HuH-7.5 (cell line): Measurements from ENCODE around the gene PCDH19.

ENCODE experiments used
- DNase-seq: peaks from one replicate; pipeline ENCODE4 v3.0.0; 2011; ENCODE audit warnings: low spot score

PCDH19 gene

DNA sequence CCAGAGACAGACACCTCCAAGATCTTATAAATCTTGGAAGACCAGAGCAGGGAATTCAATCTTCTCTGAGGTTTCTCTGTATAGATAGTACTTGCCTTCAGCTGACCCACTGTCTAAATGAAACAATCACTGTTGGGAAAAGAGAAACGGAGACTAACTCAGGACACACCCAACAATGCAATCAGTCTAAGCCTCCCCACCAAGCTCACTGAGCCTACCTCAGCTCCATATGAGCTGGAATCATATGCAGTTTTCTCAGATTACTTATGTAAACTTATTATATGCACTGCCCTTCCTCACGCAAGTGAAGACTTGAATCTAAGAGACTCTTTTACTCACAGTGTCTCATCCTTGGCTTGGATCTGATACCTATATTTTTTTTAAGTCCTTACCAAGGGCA lies 110.5 kb downstream of the PCDH19 start:
- DNase-seq: no peak

DNA sequence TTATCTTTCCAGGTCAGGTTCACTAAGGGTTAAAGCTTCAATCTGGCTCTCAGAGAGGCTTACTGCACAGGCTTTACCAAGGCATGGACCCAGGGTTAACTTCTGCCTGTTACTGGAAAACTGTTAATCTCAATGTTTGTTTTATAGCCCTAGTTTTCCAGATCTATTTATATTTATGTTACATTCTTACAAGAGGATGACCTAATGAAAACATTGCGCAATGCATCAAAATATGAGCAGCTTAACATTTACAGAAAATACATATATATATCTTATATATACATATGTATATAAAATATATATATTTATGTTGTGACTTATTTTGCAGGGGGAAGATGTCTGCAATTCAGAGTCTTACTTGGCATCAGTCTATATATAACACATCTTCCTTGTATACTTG lies 112.3 kb downstream of the PCDH19 start:
- no peak for DNase-seq

DNA sequence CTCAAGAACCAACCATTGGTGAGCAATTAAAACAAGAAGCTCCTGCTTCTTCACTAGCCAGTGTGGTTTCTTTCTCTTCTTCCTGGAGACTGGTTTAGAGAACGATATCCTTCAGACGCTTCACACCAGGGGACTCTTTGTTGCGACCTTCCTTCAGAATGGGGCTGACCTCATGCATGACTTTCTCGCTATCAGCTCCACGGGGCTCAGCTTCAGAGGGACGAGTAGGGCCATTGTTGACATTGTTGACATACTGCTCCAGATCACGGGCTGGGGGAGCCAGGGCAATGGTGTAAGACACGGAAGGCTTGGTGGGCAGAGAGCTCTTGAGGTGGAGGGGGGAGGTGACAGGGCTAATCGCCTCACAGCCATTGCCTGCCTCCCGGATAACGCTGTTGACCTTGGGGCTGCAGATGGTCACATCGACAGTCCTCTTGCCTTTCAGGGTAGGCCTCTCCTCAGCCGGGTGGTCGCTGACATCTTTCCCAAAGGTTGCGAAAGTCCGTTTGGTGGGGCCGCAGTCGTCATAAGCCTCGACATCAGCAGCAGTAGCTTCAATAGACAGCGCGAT lies 113.8 kb downstream of the PCDH19 start:
- DNase-seq: no peak

DNA sequence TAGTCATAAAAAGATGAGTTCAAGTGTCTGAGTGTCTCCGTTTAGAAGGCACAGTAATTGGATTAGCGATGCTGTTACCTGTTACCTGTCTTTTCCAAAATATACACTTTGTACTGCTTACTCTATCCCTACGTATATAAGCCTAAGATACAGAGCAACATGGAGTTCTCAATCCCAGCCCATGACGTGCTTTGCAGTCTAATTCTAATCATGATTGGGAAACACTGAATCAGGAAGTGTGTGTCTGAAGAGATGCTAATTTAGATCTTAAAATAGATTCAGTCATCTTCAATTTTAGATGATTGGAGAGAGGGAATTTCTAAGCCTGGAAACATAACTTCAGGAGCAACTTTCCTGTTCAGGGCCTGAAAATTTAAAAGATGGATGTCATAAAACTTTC lies 115.1 kb downstream of the PCDH19 start:
- DNase-seq: no peak

DNA sequence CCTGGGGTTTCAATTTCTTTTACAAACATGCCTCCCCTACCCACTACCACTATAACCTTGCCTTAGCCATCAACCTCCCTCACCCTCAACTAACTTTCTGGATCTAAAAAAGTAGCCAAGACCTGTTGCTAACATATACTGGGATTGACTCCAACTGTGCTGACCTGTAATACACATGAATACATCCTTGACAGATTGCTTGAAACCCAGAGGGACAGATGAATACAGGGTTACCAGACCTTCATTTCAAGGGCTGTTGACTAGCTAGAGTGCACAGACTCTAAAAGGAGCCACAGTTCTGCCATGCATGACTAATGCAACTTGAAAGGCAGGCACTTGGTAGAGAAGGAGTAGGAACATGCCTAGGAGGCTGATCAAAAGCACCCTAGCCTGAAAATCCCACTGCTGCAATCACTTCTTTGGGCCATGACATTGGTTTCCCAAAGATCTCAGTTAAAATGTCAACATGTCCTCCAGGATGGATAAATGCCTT lies 121.0 kb downstream of the PCDH19 start:
- no peak for DNase-seq

DNA sequence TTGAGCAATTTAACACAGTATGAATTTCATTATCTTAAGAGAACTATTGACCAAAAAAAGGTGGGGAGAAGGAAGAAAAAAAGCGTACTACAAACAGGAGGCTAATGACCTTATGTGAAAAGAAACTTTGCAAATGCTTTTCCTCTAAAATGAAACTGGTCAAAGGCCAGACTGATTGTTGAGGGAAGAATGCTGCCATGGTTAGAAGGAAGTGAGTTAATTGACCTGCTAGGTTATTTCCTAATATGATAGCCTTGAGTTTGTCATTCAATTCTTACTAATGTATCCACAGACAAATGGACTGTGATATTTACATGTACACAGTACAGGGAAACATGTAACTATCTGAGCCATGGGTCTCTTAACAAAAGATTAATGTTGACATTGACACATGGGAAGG lies 132.8 kb downstream of the PCDH19 start:
- DNase-seq: no peak

DNA sequence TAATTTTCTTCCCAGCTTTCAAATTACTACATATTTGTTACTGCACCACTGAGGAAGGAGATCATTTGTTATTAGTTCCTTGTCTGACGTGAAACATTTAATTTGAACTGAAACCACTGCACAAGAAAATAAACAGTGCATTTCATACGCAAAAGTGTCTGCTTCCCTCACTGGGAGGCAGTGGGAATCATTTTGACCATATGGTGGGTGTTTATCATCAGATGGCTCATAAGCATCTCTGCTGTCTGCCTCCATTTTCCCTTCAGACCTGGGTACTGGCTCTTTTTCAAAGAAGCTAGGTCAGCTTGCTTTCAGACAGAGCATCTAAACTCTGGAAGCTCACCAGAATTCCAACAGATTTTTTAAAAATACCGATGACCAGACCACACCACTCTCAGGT lies 135.2 kb downstream of the PCDH19 start:
- DNase-seq: no peak

DNA sequence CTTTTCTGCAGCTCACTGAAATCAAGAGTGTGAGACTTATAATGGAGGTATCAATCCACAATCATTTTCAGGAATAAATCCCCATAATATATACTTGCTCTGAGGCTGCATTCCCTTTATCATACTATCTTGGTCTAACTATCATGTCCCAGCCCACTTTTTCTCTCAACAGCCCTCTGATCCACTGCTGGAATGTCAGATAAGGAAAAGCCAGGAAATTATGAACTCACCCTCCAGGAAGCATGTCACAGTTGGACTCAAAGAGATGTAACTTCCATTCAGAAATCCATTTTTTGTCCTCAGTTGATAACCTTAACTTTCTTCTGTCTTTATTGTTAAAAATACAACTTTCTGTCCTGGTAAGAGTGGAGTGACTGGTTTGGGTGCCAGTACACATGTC lies 144.9 kb downstream of the PCDH19 start:
- no peak for DNase-seq

DNA sequence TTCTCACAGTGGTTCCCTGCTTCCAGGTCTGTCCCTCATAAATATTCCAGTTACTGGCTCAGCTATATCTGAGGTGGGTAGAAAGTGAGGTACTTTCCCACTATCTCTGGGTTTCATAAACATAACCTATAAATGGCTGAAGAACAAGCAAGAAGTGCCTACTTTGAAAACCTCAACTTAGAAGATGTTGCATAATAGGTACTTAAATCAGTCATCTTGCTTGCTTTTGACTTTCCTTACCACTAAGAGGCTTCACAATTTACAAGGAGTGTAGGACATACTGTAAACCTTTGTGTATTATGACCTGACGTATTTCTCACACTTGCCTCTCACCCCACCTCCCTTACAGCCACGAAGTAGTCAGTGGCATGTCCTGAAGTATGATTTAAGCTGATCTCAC lies 145.9 kb downstream of the PCDH19 start:
- no peak for DNase-seq

DNA sequence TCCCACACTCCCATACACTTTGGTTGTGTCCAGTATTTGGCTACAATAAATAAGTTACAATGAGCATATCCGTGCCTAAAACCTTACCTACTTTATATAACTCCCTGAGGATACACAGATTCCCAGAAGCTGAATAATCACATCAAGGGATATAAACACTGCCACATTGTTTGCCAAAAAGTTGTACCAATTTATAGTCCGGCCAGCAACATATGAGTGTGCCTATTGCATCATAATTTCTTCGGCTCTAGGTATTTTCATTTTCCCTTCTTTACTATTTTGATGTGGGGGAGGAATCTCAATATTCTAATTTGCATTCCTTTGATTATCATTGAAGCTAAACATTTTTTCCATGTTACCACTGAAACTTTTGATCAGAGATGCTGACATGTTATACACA lies 146.4 kb downstream of the PCDH19 start:
- DNase-seq: no peak

DNA sequence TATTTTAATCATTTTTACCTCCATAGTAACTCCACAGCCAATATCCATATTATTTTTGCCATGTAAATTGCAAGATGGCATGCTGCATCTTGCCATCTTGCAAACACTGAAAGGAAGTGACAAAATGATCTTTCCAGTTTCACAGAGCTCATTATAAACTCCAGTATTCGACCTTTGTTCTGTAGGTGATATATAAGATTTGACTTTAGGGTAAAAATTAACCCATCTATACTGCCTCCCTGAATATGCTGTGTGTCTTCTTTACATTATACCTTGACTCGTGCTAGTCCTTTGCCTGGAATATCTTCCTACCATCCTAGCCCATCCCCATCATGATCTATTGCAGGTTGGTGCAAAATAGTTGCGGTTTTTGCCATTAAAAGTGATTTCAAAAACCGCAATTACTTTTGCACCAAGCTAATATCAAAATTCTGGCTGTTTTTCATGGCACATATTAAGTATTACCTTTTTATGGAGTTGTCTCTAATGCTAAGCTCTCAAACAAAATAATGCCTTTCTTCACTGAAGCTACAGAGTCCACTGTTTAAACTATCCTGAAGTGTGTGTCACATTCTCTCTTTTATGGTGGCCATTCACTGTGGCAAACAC lies 161.1 kb downstream of the PCDH19 start:
- no peak for DNase-seq

DNA sequence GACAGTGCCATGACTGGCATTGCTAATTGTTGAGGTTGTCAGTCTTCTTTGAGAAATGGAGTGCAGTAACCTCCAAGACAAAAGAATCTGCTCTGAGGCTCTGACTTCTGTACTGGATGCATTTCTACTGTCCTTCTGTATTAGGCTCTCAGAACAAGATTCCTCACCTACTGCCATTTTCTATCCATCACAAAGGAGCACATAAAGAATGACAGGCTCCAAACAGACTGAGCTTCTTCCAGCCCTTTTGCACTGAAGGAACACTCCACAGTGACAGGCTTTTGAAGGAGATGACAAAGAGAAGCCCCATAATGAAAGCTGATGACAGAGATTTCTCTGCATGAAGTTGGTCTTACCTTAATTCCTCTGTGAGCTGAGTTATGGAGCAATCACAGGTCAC lies 162.2 kb downstream of the PCDH19 start:
- DNase-seq: no peak

DNA sequence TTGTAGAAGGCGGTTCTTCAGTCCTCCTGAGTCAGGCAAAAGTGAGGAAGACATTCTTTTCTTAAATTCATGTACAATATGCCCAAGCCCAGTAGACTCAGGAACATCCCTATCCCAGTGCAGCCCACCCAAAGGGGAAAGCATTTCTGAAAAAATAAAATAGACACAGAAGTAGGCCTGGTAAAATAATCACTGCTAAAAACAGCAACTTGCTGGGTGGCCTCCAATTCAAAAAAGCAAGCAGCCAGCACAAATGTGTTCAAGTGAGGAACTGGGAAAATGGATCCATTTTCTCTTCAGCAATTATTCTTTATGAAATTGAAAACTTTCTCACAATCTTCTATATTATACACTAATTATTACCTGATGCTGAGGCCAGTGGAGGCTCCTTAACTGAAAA lies 165.4 kb downstream of the PCDH19 start:
- no peak for DNase-seq
